ENCODE results near the gene RBM14. TPM values are rescaled to one million over a fixed set of nuclear protein-coding genes. Genes with fewer than 3 reads are reported as not detected.

Gene RBM14
- total and polyA plus RNA-seq, 2 donors (not counting 3 experiments of a cell fraction or from before 2014, with no cell fraction given), result 44.0 to 104 TPM

- peak in 1 of 2 donors; percentile 21 for TF ChIP-seq CTCF (IDR thresholded peaks at IDR 0.05; ENCODE audit: extremely low read depth in 1 of 2, insufficient read depth in 1 of 2, low read depth in 1 of 2, low read length in 2 of 2)
- TF ChIP-seq EZH2 (IDR thresholded peaks at IDR 0.05; ENCODE audit: borderline replicate concordance, low read depth, low read length, severe bottlenecking), result no peak
- no peak for TF ChIP-seq JUN (IDR thresholded peaks at IDR 0.05; ENCODE audit: borderline replicate concordance, insufficient read depth, insufficient read length, low read depth)
- TF ChIP-seq GATA2 (IDR thresholded peaks at IDR 0.05; ENCODE audit: insufficient read depth, insufficient read length, low read depth, low read length), result no peak
- no peak for TF ChIP-seq MYC (IDR thresholded peaks at IDR 0.05; ENCODE audit: low read depth, low read length)
- TF ChIP-seq FOS (IDR thresholded peaks at IDR 0.05; ENCODE audit: borderline replicate concordance, insufficient read depth, low read length), result no peak
- TF ChIP-seq POLR2A (IDR thresholded peaks at IDR 0.05; ENCODE audit: low read depth, low read length), result peak; percentile 97
- peak; percentile 96 for TF ChIP-seq POLR2AphosphoS5 (IDR thresholded peaks at IDR 0.05; ENCODE audit: insufficient read depth, low read depth, low read length)
- peak; percentile 39 for TF ChIP-seq MAX (IDR thresholded peaks at IDR 0.05; ENCODE audit: insufficient read depth, insufficient read length)
- Histone ChIP-seq H3K4me2 (ENCODE audit: insufficient read depth, low read length) (peak within 1 kb of the TSS; percentile 90), H3K4me1 (ENCODE audit: control insufficient read depth, extremely low read depth, insufficient read depth, low read length) (peaks cover 45% of the 10 kb centered on the region), H3K9me1 (replicated peaks; ENCODE audit: control insufficient read depth, extremely low read depth, insufficient read depth, low read length) (no peaks in the 10 kb centered on the region), H2AFZ (ENCODE audit: low read depth, low read length) (peak within 1 kb of the TSS; percentile 66), H4K20me1 (replicated peaks; ENCODE audit: control insufficient read depth, extremely low read depth, insufficient read depth, low read length) (peaks cover 31% of the 10 kb centered on the region), H3K27me3 (ENCODE audit: control insufficient read depth in 2 of 2, insufficient read depth in 2 of 2, low read length in 2 of 2) (no peaks in the 10 kb centered on the region), H3K4me3 (replicated peaks in 1 of 3; ENCODE audit: insufficient read depth in 1 of 3, low read depth in 1 of 3, low read length in 3 of 3) (peak within 1 kb of the TSS; percentile 84 to 94 (median 89)), H3K79me2 (ENCODE audit: control insufficient read depth, insufficient read depth, low read length) (peaks cover 87% of the 10 kb centered on the region), H3K9me3 (replicated peaks; ENCODE audit: control insufficient read depth, insufficient read depth, low read length) (no peaks in the 10 kb centered on the region), H3K27ac (ENCODE audit: insufficient read depth, low read depth, low read length) (peak within 1 kb of the TSS; percentile 72), H3K36me3 (ENCODE audit: control insufficient read depth in 2 of 2, extremely low read depth in 1 of 2, insufficient read depth in 2 of 2, low read length in 2 of 2) (peaks cover 9 to 25% of the 10 kb centered on the region in 2 experiments), H3K9ac (replicated peaks; ENCODE audit: extremely low read depth, insufficient read depth, low read length) (peak within 1 kb of the TSS; percentile 95)
- BruUV-seq (replicated peaks), result TSS peak; percentile 56
- DNase-seq (ENCODE audit: low read depth, low spot score), result peak; percentile 100
- ChIA-PET POLR2A (interaction anchor here (0.6 to 1.9 kb wide), 13 partner anchors 10 to 1662 kb away, joined by 3 to 27 read pairs (median 4); partner anchors contain the start of genes CTSF, DPP3, RBM14 and RBM4B), CTCF (interaction anchor here (0.6 to 3.4 kb wide), 19 partner anchors 9 to 220 kb away, joined by 3 to 32 read pairs (median 3); partner anchors contain the start of genes CCDC87, CCS, MRPL11 and RBM4B)
- intact Hi-C loops (cut with micrococcal nuclease) (loop anchor here (1.0 kb wide), 4 partner anchors 22 to 94 kb away; partner anchors contain the start of genes CCDC87, CCS, RBM14 and RBM4B), dilution Hi-C loops (cut with MboI; ENCODE audit: extremely low pct_ligation_motif_present, low sequenced_read_pairs) (no loop called here)
- peak; percentile 96 for FAIRE-seq
These were observed 22.0 kb downstream of the RBM14 start, which contains the start of gene RBM4 for GRCh38 chr11:66638177-66639065. Gene RBM4 (plus strand): TSS chr11:66638703. CDS start chr11:66639712, 1,009 bp downstream.
